ACHN (cell line): ENCODE results near the gene OGA.

Experiments
- DNase-seq: peaks from one replicate; pipeline ENCODE4 v3.0.0-alpha.2; 2015
- in situ Hi-C: cut with HindIII; loops from 2 replicates; pipeline ENCODE4 v1.10.0; 2017; ENCODE audit warnings: low sequenced_read_pairs, low pct_ligation_motif_present, low pct_unique_long_range_greater_than_20kb

The OGA gene

DNA sequence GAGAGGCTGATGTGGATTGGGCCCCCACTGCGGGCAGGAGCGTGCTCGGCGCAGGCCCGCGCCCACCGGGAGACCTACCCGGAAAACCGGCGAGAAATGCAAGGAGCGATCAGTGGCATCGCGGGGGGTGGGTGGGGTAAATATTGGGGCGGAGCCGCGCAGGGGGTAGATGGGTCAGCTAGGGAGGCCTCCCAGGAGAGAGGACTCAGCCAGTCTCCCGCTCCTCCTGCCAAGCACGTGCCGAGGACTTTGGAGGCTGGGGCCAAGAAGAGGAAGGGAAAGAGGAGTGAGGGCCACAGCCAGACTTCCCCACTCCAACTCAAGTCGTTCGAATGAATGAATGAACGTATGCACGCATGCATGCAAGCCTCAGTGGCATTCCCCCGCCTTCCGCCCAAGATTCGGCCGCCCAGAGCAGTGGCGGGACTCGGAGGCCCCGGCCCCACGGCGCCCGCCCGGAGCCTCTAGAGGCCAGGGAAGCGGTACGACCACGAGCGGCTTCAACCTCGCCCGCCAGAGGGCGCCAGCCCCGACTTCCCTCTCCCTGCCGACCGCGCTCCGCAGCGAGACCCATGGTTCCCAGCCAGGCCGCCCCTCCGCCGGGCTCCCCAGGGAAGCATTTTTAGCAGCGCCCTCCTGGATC, 38.6 kb downstream of the OGA start:
- peak; percentile 77 for DNase-seq
- in situ Hi-C loops, result no loop called here

DNA sequence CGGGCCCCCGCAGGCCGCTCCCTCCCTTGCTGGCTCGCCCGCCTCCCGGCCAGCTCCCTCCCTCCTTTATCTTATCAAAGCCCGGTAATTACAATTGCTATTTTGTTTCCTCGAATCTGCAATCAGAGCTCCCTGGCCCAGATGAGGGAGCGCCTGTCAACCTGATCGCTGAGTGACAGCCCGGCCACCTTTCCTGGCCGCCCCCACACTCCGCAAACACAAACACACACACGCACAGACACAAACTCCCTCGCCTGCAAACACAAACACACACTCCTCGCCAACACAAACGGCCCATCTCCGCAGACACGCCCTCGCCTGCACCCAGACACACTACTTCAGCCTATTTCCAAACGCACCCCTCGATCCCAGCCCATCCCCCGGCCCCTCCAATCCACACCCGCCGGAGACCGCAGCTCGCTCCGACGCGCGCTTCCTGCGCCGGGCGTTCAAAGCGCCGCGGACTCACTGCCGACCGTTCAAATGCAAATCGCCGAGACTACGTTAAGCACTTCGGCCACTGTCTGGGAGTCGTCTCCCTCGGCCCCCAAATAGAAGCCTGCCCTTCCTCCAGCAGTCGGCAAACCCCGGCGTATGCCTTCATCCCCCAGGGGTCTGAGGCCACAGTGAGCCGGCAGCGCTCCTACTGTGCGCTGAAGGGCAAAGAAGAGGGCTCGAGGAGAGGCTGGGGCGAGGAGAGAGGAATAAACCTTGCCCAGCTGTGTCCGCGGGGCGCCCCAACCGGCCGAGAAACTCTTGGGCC, 39.3 kb downstream of the OGA start:
- no peak for DNase-seq
- in situ Hi-C loops, result no loop called here

DNA sequence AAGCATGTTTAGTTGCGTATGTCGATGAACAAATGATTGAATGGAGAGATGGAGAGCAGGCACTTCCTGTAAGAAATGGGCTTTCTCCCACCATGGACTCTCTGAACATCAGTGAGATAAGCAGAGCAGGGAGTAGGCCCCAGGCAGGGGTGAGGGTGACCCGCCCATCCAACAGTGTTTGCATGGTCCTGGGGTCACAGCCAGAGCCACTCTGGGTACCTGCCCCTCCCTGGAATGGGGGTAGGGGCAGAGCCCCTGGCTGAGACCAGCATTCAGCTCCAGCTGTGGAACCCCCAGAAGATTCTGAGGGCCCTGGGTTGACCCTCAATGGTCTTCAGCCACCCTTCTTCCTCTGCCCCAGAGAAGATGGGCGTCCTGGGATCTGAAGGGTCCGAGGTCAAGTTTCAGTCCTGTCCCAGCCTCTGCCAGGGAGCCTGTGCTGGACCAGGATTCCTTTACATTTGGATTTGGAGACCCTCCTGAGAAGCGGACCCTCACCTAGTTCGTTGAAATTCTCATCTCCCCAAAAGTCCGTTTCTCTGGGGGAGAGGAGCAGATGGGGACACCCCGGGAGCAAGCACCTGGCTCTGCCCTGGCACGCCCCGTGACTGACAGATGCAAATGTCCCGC, 40.0 kb downstream of the OGA start:
- DNase-seq, result no peak
- in situ Hi-C loops, result no loop called here

DNA sequence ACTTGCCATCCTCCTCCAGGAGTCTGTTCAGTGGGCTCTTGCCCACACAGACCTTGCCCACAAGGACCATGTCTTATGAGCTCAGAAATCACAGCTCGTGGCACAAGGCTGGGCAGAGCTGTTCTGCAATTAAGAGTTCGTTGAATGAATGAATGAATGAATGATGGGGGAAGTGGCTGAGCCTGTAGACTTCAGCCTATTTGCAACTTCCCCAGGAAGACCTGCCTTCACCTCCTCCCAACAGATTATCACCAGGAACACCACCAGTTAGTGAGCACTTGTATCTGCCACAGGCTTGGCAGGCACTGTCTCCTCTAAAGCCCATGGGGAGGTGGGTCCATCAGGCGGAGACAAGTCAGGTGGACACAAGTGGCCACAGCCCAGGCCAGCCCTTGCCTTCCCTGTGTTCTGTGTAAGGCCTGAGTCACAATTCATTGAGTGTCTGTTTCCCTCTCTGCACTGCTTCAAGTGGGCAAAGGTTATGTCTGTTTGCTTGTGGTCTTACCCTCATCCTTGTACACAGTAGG, 40.6 kb downstream of the OGA start:
- in situ Hi-C loops, result no loop called here
- no peak for DNase-seq

DNA sequence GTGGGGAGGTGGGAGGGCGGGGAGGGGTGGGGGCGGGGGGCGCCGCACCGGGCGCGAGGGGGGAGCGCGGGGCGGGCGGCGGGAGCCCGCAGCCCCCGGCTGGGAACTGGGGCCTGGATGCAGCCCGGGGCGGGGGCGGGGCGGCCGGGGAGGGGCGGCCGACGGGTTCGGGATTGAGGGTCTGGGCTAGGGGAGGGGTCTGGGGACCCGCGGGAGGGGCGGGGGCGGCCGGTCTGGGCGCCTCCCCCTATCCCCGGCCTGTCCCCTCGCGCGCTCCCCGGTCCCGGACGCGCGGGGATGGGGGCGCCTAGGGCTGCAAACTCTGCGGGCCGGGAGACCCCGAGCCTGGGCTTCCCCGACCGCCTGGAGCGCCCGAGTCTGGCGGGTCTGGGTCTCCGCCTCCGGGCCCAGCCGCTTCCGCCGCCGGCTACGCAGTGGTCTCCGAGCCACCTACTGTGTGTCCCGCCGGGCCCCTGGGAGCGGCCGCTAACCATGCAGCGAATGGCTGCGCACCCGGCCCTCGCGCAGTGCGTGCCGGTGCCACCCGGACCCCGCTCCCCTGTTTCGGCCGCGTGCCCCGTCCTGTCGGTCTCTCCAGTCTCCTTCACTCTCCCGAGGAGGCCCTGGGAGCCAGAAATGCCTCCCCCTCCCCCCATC, 42.0 kb downstream of the OGA start:
- DNase-seq, result no peak
- in situ Hi-C loops, result no loop called here

DNA sequence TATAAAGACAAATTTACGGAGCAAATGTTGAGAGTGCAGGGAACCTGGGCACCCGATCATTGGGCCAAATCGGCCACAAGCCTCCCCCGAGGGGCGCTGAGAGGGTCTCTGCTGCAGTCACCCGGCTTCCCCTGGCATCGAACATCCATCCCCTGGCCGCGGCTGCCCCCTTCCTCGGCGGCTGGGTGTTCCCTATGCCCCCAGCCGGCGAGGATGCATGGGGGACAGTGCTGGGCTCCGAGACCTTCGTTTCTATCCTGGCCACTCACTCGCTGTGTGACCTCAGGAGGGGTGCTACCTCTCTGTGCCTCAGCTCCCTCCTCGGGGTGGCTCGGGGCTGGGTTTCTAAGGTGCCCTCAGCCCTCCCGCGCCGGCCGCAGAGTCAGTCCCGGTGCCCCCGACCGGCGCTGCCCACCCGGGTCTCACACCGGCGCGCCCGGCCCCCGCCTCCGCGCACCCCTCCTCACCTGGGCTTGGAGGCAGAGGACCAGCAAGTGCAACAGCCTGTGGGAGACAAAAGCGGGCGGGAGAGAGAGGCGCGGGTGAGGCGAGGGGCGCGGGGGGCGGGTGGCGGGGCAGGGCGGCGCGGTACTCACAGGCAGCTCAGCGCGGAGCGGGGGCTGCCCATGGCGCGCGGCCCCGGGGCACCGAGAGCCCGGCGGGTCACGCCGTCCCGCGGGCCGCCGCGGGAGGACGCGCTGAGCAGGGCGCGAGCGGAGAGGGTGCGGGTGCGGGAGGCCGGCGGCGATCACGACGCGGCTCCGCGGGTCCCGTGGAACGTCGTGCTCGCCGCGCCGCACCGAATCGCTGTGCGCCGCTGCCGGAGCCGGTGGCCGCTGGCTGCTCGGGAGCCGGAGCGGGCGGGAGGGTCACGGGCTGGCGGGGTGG, 42.7 kb downstream of the OGA start, which contains the start of gene FGF8:
Gene FGF8 (minus strand): TSS at position 842 of the 888 bp plus-strand sequence. CDS start 214 bp downstream, at position 628.
- in situ Hi-C loops, result no loop called here
- no peak for DNase-seq

DNA sequence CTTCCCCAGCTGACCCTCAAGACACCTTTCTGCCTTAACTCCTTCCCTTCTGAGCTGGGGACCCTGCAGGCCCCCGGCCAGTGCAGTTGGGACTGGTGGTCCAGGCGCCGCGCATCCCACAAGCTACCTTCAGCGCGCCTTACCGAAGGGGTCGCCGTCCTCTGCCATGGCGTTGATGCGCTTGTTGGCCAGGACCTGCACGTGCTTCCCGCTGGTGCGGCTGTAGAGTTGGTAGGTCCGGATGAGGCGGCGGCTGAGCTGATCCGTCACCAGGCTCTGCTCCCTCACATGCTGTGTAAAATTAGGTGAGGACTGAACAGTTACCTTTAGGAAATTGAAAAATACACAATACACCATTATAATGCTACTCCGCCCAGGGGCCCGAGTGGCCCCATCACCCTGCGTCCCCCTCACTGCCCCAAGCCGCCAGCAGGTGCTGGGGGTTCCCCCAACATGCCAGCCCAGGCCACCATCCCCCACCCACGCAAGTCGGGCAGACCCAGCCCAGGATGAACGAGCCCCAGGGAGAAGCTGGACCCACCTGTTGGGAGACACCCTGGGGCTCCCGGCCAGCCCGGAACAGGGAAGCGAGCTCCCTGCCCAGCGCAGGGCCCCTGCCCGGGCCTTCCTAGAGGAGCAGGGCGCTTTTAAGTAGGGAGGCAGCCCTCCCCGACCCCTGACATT, 43.5 kb downstream of the OGA start:
- in situ Hi-C loops, result no loop called here
- DNase-seq, result no peak

DNA sequence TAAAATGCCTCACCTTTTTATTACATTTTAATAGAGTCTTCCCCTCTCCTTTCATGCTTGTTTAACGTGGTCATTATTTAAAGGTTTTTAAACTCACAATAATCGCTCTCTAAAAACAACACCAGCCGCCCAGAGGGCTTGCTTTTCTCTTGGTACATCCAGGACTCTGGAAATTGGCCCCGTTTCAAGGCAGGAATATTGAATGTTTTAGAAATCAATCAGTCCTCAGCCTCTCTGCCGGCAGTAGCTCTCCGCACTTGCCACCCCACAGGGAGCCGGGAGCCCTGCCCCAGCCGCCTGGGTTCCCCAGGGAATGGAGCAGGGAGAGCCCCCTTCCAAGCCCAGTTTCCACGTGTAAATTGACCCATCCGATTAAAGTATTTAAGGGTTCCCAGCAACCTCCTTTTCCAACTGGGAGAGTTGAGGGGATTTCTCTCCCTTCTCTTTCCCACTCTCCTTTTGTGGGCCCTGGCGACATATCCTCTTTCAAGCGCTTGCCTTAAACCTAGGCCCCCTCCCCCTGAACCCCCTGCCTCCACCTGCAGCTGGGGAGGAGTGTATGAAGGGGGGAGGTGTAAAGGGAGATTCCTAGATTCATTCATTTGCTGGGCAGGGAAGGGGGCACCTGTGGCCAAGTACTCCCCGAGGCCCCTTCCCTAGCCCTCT, 44.2 kb downstream of the OGA start:
- in situ Hi-C loops, result no loop called here
- no peak for DNase-seq

DNA sequence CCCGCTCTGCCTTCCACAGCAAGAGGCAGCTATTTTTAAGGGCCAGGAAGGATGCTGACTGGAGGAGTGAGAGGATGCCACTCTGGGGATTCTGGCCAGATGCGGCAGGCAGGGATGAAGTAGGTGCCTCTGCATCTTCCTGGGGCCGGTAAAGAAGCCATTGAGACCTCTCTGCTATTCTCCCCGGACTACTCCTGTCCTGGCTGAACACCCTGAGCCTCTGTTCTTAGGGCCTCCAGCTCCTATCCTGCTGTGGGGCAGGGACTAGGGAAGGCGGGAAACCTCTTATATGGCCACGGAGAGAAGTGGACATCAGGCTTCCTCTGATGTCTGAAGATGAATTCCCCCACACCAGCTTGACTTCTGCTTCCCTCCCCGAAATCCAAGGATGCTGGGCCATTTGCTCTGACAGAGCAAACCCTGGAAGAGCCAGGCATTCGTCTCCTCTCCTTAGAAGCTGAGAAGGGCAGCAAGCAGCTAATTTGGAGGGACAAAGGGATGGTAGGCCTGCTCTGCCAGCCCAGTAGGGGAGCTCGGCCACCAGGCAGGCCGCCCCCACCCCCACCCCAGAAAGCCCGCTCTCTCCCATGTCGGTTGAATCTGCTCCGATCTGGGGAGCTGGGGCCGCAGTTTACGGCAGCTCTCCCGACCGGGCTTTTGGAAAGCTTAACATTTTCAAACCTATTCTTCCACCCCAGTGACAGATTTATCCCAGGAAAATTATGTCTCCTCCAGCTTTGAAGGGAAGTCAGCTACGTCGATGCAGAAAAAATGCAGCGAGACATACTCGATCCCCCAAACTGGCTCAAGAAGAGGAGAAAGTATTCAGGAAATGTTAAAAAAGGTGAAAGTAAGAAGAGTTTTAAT, 45.1 kb downstream of the OGA start:
- no peak for DNase-seq
- in situ Hi-C loops, result no loop called here

DNA sequence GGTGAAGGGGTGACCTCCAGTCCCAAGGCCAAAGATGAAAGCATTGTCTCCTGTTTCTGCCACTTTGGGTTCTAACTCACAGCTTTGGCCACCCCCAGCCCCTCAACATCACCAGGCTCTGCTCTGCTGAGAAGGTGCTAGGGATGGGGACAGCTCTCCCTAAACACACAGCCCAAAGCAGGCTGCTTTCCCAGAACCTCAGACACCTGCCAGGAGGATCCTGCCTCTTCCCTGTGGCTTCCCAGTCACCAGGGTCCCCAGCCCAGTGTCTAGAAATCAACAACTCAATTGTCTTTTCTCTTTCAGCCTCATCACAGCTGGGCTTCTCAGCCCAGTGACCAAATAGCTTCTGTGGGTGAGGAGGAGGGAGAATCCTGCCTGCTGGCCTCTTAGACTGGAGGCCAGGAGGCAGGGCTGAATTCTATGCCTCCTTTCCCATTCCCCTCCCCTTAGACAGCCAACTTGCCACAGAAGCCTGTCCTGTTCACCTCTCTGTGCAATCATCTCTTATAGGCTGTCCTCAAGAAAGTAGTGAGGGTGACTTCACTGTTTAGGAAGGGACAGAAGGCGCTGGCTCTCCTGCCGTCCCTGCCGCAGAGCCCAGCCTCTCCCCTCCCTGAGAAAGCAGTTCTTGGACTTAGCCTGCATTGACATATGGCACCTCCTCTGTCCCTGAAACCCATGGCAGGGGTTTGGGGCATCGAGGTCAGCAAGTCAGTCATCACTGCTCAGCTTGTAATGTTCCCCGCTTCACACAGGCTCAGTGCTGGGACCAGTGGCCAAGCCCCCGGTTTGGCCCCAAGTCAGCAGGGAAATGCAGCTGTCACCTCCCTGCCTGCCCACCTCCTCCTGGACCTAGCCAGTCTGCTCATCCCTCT, 46.0 kb downstream of the OGA start:
- in situ Hi-C loops, result no loop called here
- no peak for DNase-seq

DNA sequence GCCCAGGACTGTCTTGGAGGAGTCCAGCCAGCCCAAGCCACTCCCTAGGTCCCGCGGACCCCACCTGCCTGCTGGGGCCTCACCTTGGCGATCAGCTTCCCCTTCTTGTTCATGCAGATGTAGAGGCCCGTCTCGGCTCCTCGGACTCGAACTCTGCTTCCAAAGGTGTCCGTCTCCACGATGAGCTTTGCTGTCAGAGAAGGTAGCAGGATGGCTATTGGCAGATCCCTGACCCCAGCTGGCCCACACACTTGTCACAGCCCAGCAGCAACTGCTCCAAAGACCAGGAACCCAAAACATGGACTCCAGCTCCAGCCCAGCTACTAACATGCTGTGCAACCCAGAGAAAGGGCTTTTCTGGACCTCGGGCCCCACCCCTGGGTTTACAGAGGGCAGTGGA, 46.9 kb downstream of the OGA start:
- in situ Hi-C loops, result no loop called here

DNA sequence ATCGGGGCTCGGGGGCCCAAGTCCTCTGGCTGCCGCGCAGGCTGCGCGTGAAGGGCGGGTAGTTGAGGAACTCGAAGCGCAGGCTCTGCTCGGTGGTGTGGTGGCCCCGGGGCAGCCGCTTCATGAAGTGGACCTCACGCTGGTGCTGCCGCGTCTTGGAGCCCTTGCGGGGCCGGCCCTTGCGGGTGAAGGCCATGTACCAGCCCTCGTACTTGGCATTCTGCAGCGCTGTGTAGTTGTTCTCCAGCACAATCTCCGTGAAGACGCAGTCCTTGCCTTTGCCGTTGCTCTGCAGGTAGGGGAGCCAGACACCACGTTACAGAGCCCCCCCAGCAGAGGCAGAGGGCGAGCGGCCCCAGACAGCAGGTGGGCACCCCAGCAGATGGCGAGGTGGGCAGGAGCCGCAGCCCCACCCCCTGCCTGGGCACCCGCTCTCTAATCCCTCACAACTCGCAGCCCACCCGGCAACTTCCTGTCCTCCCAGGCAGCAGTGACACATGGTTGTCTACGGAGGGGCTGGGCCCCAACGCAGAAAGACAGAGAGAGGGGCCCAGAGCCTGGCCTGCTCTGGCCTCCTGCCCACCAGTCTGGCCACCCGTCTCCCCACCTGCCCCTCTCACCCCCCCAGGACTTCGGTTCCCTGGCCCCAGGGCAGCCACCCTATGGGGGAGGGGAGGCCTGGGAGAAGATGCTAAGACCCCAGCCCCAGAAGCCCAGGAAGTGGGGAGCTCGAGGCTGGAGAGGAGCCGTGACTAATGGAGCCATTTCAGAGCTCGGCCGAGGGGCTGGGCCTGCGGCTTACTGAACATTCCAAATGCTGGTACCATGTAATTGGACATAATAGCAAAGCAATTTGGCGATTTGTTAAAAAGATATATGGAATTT, 47.7 kb downstream of the OGA start:
- in situ Hi-C loops, result no loop called here
- DNase-seq, result no peak

More for the DNA sequence above, 46.9 kb downstream of the OGA start:
- DNase-seq, result no peak

DNA sequence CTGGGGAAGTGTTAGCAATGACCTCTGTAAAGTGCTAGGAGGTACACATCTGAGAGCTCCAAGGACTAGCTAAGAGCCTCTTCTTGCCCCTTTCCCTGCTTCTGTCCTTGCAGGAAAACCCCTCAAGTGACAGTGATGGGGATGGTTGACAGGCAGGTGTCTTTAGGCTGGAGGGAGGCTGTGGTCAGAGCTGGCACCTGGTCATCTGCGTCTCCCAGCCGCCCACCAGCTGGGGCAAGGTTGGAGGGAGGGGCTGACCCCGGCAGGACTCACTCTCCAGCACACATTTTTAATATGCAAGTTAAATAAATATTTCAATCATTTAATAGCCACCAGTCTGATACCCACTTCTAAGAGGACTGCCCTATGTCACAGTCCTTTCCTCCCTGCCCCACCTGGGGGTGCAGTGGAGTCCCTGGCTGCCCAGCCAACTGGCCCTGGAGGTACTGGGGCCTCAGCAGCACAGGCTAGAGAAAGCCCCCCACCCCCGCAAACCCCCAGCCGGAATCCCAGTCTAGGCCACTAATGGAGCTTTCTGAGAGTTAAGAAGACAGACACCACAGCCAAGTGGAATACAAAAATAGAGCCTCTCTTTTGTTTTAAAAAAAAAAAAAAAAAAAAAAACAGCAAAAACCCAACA, 48.6 kb downstream of the OGA start:
- in situ Hi-C loops, result no loop called here
- no peak for DNase-seq

DNA sequence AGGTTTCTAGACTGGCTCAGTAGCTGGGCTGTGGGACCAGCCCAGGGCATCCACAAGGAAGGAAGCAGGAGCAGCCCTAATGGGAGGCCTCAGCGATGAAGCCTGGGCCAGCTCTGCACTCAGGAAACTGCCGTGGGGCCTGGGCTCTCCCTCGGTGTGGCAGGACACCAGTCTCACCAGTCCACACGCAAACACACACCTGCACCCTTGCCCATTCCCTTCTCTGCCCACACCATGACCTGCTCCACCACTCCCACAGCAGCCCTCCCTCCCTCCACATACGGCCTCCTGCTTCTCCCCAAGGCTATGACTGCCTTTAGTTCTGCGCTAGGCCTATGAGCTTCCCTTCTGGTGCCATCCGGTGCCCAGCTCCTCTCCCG, 49.5 kb downstream of the OGA start:
- in situ Hi-C loops, result no loop called here
- no peak for DNase-seq
